GM19023 (cell line): ENCODE measurements around the gene CACNG5.

Experiments used
- ATAC-seq: cut with Tn5 transposase; IDR thresholded peaks from one replicate; pipeline ENCODE4 v1.9.1; 2021; ENCODE audit warnings: mild to moderate bottlenecking, moderate library complexity; ENCODE audit not compliant: unreplicated experiment

Gene CACNG5, protein sequence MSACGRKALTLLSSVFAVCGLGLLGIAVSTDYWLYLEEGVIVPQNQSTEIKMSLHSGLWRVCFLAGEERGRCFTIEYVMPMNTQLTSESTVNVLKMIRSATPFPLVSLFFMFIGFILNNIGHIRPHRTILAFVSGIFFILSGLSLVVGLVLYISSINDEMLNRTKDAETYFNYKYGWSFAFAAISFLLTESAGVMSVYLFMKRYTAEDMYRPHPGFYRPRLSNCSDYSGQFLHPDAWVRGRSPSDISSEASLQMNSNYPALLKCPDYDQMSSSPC

DNA sequence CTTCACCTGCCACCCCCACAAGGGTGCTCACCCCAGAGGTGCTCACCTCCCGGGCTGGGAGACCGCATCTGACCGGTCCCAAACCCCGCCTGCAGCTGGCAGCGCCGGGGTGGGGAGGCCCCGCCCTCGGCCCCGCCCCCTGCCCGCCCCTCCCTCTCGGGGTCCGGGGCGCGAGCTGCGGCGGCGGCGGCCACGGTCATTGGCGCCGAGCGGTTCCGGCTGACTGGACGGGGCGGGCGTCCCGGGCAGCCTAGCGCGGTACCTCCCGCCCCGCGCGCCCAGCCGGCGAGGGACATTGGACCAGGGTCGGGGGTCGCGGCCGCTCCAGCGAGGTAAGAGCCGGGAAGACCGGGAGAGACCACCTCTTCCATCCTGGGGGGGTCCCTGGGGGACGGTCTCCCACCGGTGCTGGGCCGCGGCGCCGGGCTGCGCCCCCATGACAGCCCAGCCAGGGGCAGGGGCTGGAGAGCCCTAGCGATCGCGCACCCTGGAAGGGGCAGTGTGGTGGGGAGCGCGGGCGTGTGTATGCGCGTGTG, at the start of gene CACNG5:
Gene CACNG5 (plus strand): TSS at position 199 of the 536 bp plus-strand sequence. CDS start 42,216 bp downstream, outside the sequence.
- ATAC-seq: no peak

GRCh38 chr17:66786107-66786506, 48.8 kb upstream of the CACNG5 start:
- ATAC-seq: no peak

DNA sequence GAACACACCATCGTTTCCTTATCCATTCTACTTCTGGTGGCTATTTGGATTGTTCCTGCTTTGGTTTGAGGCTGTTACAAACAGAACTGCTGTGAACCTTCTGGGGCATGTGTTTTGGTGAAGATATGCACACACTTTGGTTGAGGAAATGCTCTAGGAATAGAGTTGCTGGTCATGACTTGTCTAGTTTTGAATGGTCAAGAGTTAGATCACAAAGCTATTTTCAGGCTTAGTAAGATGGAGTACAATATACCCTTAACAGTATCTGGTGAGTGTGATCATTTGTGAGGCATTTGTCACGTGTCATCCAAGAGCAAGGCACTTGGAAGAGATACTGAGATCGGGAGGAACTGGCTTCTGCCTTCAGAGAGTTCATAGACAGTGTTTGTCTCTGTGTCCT, 47.0 kb upstream of the CACNG5 start:
- no peak for ATAC-seq

DNA sequence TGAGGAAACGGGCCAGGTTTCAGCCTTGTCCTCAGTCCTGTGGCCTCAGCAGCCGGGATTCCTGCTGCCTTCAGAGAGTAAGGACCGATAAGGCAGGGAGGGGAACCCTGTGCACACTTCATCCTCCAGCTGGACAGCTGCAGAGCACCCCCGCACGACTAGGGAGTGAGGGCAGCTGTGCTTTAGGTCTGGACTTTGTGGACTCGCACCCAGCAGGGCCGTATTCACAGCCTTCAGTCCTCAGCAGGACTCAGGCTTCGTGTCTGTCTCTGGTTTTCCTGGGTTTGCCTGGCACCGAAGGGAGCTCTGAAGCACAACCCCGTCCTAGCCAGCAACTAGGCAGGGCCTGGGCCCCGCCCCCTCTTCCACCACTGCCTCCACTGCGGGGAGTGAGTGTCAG, 45.8 kb upstream of the CACNG5 start:
- no peak for ATAC-seq

GRCh38 chr17:66789961-66790437, 44.9 kb upstream of the CACNG5 start:
- no peak for ATAC-seq

- no peak for ATAC-seq
Measured at GRCh38 chr17:66790501-66791061, 44.3 kb upstream of the CACNG5 start.

GRCh38 chr17:66791347-66791746, 43.6 kb upstream of the CACNG5 start:
- ATAC-seq: no peak

DNA sequence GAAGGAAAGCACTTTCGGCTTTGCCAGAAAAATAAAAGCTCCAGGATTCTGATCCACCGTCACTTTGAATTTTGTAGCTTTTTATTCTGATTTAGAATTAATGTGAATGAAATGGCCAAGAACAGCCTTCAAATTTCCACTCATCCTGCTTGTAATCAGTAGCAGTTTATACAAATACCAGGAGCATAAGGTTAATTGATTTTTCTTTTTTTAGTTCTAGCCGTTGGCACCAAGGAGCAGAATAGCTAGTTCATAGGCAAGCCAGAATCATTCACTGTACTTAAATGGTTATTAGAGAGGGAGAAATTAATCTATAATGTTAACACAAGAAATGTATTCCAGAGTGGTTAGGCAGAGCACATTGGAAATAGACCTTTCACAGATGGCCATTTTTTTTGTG, 41.1 kb upstream of the CACNG5 start:
- ATAC-seq: no peak

- ATAC-seq: no peak
Measured at GRCh38 chr17:66795486-66795885, 39.4 kb upstream of the CACNG5 start.

DNA sequence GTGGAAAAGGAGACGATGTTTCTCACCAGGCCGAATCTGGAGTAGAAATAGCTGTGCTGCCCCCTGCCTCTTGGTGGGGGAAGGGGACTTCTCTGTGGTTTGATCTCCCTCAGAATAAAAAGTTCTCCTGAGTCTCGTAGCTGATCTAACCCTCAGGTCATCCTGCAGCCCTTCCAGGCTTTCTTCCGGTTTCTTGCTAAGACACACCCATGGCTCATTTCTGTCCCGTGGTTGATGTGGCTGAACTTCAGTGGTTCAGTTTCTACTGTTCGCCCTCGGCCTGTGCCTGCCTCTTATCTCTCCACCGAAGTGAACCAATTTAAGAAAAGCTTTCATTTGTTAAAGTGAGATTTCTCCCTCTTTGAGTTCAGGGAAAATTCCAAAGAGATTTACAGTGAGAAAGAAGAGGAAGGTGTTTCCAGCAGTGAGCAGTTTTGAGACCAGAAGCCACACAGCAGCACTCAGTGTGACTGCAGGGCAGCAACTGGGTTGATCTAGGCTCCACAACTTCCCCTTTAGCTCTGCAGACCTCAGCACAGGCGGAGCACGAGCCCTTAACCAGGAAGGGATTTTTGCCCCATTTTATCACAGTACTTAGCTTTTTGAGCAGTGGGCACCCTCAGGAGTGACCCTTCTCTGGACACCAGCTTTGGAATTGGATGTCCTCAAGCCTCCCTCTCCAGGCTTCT, 34.9 kb upstream of the CACNG5 start:
- no peak for ATAC-seq

DNA sequence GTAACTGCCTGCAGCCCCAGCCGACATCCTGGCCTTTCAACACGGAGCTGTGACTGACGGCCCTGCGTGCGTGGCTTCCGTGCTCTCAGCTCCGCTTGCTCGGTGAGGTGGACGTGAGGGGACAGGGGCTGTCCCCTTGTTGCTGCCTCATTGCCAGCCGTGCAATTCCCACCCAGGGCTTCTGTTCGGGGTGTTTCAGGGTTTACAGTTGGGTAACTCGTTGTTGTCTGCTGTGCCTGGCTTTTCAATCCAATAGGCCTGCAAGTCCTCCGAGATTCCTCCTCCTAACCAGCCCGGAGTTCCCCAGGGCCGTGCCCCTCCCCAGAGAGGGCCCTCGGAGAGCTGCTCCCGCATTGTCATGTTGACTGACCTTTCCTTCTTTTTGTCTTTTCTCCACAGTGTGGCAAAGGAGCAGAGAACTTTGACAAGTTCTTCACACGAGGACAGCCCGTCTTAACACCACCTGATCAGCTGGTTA, 31.4 kb upstream of the CACNG5 start:
- no peak for ATAC-seq

DNA sequence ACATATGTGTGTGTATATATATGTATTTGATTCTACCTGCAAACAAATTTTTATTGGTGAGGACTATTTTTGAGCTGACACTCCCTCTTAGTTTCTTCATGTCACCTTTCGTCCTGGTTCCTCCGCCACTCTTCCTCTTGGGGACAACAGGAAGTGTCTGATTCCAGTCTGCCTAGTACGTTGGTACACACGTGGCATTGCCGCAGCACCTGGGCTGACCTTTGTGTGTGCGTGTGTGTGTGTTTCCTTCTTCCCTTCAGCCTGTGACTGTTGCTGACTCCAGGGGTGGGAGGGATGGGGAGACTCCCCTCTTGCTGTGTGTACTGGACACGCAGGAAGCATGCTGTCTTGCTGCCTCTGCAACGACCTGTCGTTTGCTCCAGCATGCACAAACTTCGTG, 29.4 kb upstream of the CACNG5 start:
- ATAC-seq: no peak

GRCh38 chr17:66807182-66807581, 27.7 kb upstream of the CACNG5 start:
- ATAC-seq: no peak

DNA sequence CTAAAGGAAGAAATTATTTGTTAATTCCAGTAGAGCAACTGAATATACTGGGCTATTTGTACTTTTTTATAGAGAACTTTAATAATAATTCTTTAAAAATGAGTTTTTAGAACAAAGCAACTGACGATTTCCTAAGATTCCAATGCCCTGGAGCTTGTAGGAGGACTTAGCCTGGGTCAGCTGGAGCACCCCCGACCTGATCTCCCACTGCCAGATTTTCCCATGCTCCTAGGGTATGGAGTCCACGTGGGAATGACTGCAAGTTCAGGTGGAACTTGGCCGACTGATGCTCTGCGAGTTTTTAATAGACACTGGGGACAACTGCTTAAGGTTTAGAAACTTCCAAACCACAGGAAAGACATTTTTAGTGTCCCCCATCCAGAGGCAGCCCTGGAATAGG, 25.5 kb upstream of the CACNG5 start:
- ATAC-seq: no peak

DNA sequence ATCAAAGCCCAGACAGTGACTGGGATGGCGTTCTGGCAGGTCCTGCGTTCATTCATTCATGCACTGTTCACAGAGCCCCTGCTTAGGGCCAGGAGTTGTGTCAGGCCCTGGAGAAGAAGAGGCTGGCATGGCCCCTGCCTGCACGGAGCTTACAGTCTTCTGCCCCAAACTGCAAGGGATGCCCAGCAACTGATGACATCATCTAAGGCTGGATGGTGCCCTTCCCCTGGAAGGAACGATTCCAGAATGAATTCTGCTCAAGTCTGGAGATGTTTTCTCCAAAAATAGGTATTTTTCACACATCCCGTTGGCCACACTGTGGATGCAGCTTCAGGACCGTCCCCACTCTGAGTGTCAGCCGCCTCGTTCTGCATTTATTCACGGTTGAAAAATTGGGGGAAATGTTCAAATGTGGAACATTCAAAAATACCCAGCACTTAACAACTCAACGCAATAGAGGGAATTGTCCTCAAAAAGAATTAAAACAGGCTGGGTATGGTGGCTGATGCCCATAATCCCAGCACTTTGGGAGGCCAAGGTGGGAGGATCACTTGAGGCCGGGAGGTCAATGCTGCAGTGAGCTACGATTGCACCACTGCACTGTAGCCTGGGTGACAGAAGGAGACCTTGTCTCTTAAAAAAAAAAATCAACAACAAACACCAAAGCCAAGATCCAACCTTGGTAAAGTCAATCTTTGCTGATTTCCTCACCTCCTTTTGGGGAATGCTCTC, 23.8 kb upstream of the CACNG5 start:
- no peak for ATAC-seq

- no peak for ATAC-seq
Measured at GRCh38 chr17:66811683-66812054, 23.2 kb upstream of the CACNG5 start.

DNA sequence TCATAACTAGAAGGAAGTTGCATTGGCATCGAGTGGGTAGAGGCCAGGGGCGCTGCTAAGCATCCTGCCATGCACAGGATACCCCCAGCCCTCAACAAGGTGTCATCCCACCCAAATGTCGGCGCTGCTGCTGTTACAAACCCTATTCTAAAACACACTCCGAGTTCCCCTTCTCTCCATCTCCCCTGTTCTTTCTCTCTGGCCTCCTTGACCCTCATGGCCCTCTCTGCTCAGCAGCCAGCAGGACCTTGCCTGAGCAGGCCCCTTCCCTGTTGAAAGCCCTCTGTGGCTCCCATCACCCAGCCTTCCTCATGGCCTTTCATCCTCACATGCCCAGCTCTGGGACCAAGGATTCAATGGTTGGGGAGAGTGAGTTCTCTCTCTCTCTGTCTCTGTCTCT, 22.3 kb upstream of the CACNG5 start:
- no peak for ATAC-seq

- ATAC-seq: no peak
Measured at GRCh38 chr17:66813296-66813695, 21.6 kb upstream of the CACNG5 start.

- ATAC-seq: no peak
Measured at GRCh38 chr17:66814026-66814425, 20.9 kb upstream of the CACNG5 start.

- no peak for ATAC-seq
Measured at GRCh38 chr17:66814570-66814969, 20.3 kb upstream of the CACNG5 start.

GRCh38 chr17:66817750-66818149, 17.2 kb upstream of the CACNG5 start:
- ATAC-seq: no peak
